ENCODE measurements around the gene CCDC187. TPM values are rescaled to one million over a fixed set of nuclear protein-coding genes. Genes with fewer than 3 reads are reported as not detected.
"Not testable (repeated sequence)": the region's sequence is repeated elsewhere in the genome, so short reads cannot be mapped to it uniquely, and the experiment has no call there.

CCDC187 gene
- total and polyA plus RNA-seq, 2 of the 13 experiments (the other 11 are each of a cell fraction or from before 2014, with no cell fraction given): 0.03 to 0.13 TPM

GRCh38 chr9:136237486-136238341 lies 66.2 kb downstream of the CCDC187 start:
- intact Hi-C loops (cut with micrococcal nuclease; ENCODE audit: unreplicated experiment): no loop called here
- FAIRE-seq: no peak
- no peak for ATAC-seq
- no peaks in the 10 kb centered on the region for H3K9me3 ChIP-seq (ENCODE audit: low read length)
- H3K4me3 ChIP-seq (replicated peaks in 1 of 3; ENCODE audit: insufficient read depth in 1 of 3, low read depth in 2 of 3, low read length in 3 of 3): no peak overlapping the region
- no peak overlapping the region for H3K9ac ChIP-seq (ENCODE audit: insufficient read depth, low read depth, low read length)
- peaks cover 37% of the 10 kb centered on the region for H3K4me1 ChIP-seq (ENCODE audit: insufficient read depth, low read length)
- H3K36me3 ChIP-seq (replicated peaks in 1 of 2; ENCODE audit: control insufficient read depth in 1 of 2, insufficient read depth in 2 of 2, low read length in 2 of 2): peaks cover 22 to 51% of the 10 kb centered on the region in 2 experiments; a peak in 4 of 5 replicates
- TF ChIP-seq AGO2 (optimal IDR thresholded peaks at IDR 0.05; ENCODE audit: low read depth, low read length): peak; percentile 10
- TF ChIP-seq HMGA1 (CRISPR knock-in tag; conservative IDR thresholded peaks at IDR 0.05): no peak
- peaks cover 70% of the 10 kb centered on the region for H3K79me2 ChIP-seq (ENCODE audit: insufficient read depth, low read length)
- in situ Hi-C loops (cut with HindIII; ENCODE audit: extremely low pct_ligation_motif_present, low pct_unique_long_range_greater_than_20kb): no loop called here
- no peak overlapping the region for H3K27ac ChIP-seq (ENCODE audit: extremely low read length, insufficient read depth, low read length)
- WGBS (ENCODE audit: low lambda C conversion rate): 95% methylated on average over 11 of the region's 32 CpGs
- BruUV-seq (replicated peaks): no TSS peak
- H3K4me2 ChIP-seq (ENCODE audit: low read depth, low read length): no peak overlapping the region
- ChIA-PET POLR2A (no interaction called here), CTCF (ENCODE audit: low intra/inter-chr PET ratio, low total read pairs) (no interaction called here)
- no peak for DNase-seq (ENCODE audit: low spot score)
- H2AFZ ChIP-seq (ENCODE audit: low read length): no peak overlapping the region
- peaks cover 74% of the 10 kb centered on the region for H4K20me1 ChIP-seq (ENCODE audit: insufficient read depth, low read length)
- H3K27me3 ChIP-seq (ENCODE audit: control insufficient read depth in 1 of 2, insufficient read depth in 2 of 2, low read length in 2 of 2): no peaks in the 10 kb centered on the region

- H3K27me3 ChIP-seq (ENCODE audit: control insufficient read depth in 1 of 2, insufficient read depth in 2 of 2, low read length in 2 of 2); in situ Hi-C loops (cut with HindIII; ENCODE audit: extremely low pct_ligation_motif_present, low pct_unique_long_range_greater_than_20kb): not testable (repeated sequence)
- H3K36me3 ChIP-seq (replicated peaks in 1 of 2; ENCODE audit: control insufficient read depth in 1 of 2, insufficient read depth in 2 of 2, low read length in 2 of 2): peaks cover 22 to 54% of the 10 kb centered on the region in 2 experiments; a peak in 4 of 5 replicates
These were observed 67.2 kb downstream of the CCDC187 start for GRCh38 chr9:136236471-136237410.

More at GRCh38 chr9:136236471-136237410, 67.2 kb downstream of the CCDC187 start:
- H3K4me3 ChIP-seq (replicated peaks in 1 of 3; ENCODE audit: insufficient read depth in 1 of 3, low read depth in 2 of 3, low read length in 3 of 3); POLR2A ChIA-PET; H3K9me3 ChIP-seq (ENCODE audit: low read length); CTCF ChIA-PET (ENCODE audit: low intra/inter-chr PET ratio, low total read pairs); BruUV-seq (replicated peaks); H3K27ac ChIP-seq (ENCODE audit: extremely low read length, insufficient read depth, low read length); H2AFZ ChIP-seq (ENCODE audit: low read length); FAIRE-seq; ATAC-seq; H3K9ac ChIP-seq (ENCODE audit: insufficient read depth, low read depth, low read length); H3K4me2 ChIP-seq (ENCODE audit: low read depth, low read length); DNase-seq (ENCODE audit: low spot score); intact Hi-C loops (cut with micrococcal nuclease; ENCODE audit: unreplicated experiment): not testable (repeated sequence)
- WGBS (ENCODE audit: low lambda C conversion rate): 98% methylated on average over 23 of the region's 43 CpGs
- Histone ChIP-seq H3K4me1 (ENCODE audit: insufficient read depth, low read length) (peaks cover 27% of the 10 kb centered on the region), H3K79me2 (ENCODE audit: insufficient read depth, low read length) (peaks cover 69% of the 10 kb centered on the region), H4K20me1 (ENCODE audit: insufficient read depth, low read length) (peaks cover 70% of the 10 kb centered on the region)
- TF ChIP-seq AGO2 (optimal IDR thresholded peaks at IDR 0.05; ENCODE audit: low read depth, low read length): peak; percentile 51
- peak; percentile 87 for TF ChIP-seq HNRNPL (IDR thresholded peaks at IDR 0.05; ENCODE audit: low read depth, low read length)
- TF ChIP-seq RBFOX2 (IDR thresholded peaks at IDR 0.05; ENCODE audit: low read depth, low read length): 0 out of 2 replicates have a peak, but pooled peaks have one; percentile 0
